GM19099 (cell line): Measurements from ENCODE around the gene CDH22.

Experiments
- POLR2A ChIP-seq: IDR thresholded peaks from 3 replicates; pipeline ENCODE4 v1.6.1; 2011; ENCODE audit warnings: low read depth; ENCODE audit not compliant: insufficient read length; ENCODE audit errors: extremely low read depth

Gene CDH22

GRCh38 chr20:46240065-46240464 is 68.2 kb downstream of the CDH22 start:
- no peak for TF ChIP-seq POLR2A

- no peak for TF ChIP-seq POLR2A
Measured at GRCh38 chr20:46237736-46238135, 70.6 kb downstream of the CDH22 start.

- TF ChIP-seq POLR2A = no peak
Measured at GRCh38 chr20:46237227-46237626, 71.1 kb downstream of the CDH22 start.

- no peak for TF ChIP-seq POLR2A
Measured at GRCh38 chr20:46235077-46235476, 73.2 kb downstream of the CDH22 start.

GRCh38 chr20:46233701-46234100 is 74.6 kb downstream of the CDH22 start:
- no peak for TF ChIP-seq POLR2A

- TF ChIP-seq POLR2A = no peak
Measured at GRCh38 chr20:46232539-46232938, 75.8 kb downstream of the CDH22 start.

- TF ChIP-seq POLR2A = no peak
Measured at GRCh38 chr20:46230801-46231282, 77.5 kb downstream of the CDH22 start.

- no peak for TF ChIP-seq POLR2A
Measured at GRCh38 chr20:46230106-46230491, 78.2 kb downstream of the CDH22 start.

GRCh38 chr20:46229478-46230105 is 78.7 kb downstream of the CDH22 start:
- no peak for TF ChIP-seq POLR2A

- no peak for TF ChIP-seq POLR2A
Measured at GRCh38 chr20:46228670-46229069, 79.6 kb downstream of the CDH22 start.

- TF ChIP-seq POLR2A = no peak
Measured at GRCh38 chr20:46227272-46227767, 81.0 kb downstream of the CDH22 start.

GRCh38 chr20:46226602-46227001 is 81.7 kb downstream of the CDH22 start:
- no peak for TF ChIP-seq POLR2A

- TF ChIP-seq POLR2A = no peak
Measured at GRCh38 chr20:46222521-46223007, 85.7 kb downstream of the CDH22 start.

- TF ChIP-seq POLR2A = no peak
Measured at GRCh38 chr20:46221256-46221833, 87.0 kb downstream of the CDH22 start.

GRCh38 chr20:46220455-46221207 is 87.7 kb downstream of the CDH22 start:
- no peak for TF ChIP-seq POLR2A

GRCh38 chr20:46219920-46220319 is 88.4 kb downstream of the CDH22 start:
- no peak for TF ChIP-seq POLR2A
